ENCODE results near the gene BASP1.

BASP1 gene

DNA sequence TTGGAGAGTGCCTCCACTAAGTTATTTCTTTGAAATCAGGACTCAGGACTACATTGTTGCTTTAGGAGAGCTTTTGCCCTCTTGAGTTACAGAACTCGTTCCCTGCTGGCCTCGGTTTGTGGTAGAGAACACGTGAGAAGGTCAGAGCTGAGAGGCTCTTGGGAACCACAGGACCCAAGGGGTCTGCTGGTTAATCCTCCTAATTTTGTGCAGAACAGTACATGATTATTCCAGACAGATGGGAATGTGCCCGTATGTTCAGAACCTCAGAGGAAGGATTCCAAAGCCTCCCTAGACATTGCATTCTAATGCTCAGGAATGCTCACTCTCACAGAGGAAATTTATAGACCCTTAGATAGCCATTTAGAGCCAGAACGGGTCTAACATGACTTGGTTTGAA is 25.2 kb upstream of the BASP1 start:
- peaks cover 3% of the 10 kb centered on the region for H3K9me3 ChIP-seq (ENCODE audit: control insufficient read depth, insufficient read depth, low read depth, low read length)
- no peak overlapping the region for H3K9ac ChIP-seq (ENCODE audit: low read length)
- no peaks in the 10 kb centered on the region for H3K27me3 ChIP-seq (ENCODE audit: control insufficient read depth, insufficient read depth, low read length)
- no peak overlapping the region for H3K27ac ChIP-seq (ENCODE audit: low read depth, low read length)
- H3K36me3 ChIP-seq (ENCODE audit: control insufficient read depth, insufficient read depth, low read length), result no peaks in the 10 kb centered on the region
- no peak overlapping the region for H3K4me3 ChIP-seq (ENCODE audit: low read depth, low read length)
- H3K4me1 ChIP-seq (ENCODE audit: control insufficient read depth, insufficient read depth, low read length), result peaks cover 16% of the 10 kb centered on the region; the same call in 1 of the 2 replicates

DNA sequence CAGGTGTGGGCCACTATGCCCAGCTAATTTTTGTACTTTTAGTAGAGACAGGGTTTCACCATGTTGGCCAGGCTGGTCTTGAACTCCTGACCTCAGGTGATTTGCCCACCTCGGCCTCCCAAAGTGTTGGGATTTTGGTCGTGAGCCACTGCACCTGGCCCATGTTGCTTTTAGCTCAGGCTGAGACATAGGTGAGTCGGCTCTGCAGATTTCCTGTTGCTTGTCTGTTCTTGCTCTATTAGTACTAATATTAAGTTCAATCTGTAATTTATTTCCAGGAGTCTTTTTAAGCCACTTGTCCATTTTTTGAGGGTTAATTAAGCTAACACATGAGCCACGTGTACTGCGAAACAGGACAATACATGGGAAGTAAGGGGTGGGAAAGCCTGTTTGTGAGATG is 21.4 kb upstream of the BASP1 start:
- 0 out of 2 replicates have a peak, but pooled peaks cover 2% of the 10 kb centered on the region for H3K4me1 ChIP-seq (ENCODE audit: control insufficient read depth, insufficient read depth, low read length)
- H3K36me3 ChIP-seq (ENCODE audit: control insufficient read depth, insufficient read depth, low read length), result no peaks in the 10 kb centered on the region
- H3K27ac ChIP-seq (ENCODE audit: low read depth, low read length), result no peak overlapping the region
- no peak overlapping the region for H3K4me3 ChIP-seq (ENCODE audit: low read depth, low read length)
- H3K27me3 ChIP-seq (ENCODE audit: control insufficient read depth, insufficient read depth, low read length), result no peaks in the 10 kb centered on the region
- peaks cover 5% of the 10 kb centered on the region; the same call in 1 of the 2 replicates for H3K9me3 ChIP-seq (ENCODE audit: control insufficient read depth, insufficient read depth, low read depth, low read length)
- no peak overlapping the region for H3K9ac ChIP-seq (ENCODE audit: low read length)

GRCh38 chr5:17196697-17197096 is 20.7 kb upstream of the BASP1 start:
- H3K4me3 ChIP-seq (ENCODE audit: low read depth, low read length), result no peak overlapping the region
- no peak overlapping the region for H3K9ac ChIP-seq (ENCODE audit: low read length)
- no peaks in the 10 kb centered on the region for H3K36me3 ChIP-seq (ENCODE audit: control insufficient read depth, insufficient read depth, low read length)
- H3K27me3 ChIP-seq (ENCODE audit: control insufficient read depth, insufficient read depth, low read length), result no peaks in the 10 kb centered on the region
- H3K27ac ChIP-seq (ENCODE audit: low read depth, low read length), result no peak overlapping the region
- no peaks in the 10 kb centered on the region for H3K4me1 ChIP-seq (ENCODE audit: control insufficient read depth, insufficient read depth, low read length)
- peaks cover 5% of the 10 kb centered on the region; the same call in 1 of the 2 replicates for H3K9me3 ChIP-seq (ENCODE audit: control insufficient read depth, insufficient read depth, low read depth, low read length)

DNA sequence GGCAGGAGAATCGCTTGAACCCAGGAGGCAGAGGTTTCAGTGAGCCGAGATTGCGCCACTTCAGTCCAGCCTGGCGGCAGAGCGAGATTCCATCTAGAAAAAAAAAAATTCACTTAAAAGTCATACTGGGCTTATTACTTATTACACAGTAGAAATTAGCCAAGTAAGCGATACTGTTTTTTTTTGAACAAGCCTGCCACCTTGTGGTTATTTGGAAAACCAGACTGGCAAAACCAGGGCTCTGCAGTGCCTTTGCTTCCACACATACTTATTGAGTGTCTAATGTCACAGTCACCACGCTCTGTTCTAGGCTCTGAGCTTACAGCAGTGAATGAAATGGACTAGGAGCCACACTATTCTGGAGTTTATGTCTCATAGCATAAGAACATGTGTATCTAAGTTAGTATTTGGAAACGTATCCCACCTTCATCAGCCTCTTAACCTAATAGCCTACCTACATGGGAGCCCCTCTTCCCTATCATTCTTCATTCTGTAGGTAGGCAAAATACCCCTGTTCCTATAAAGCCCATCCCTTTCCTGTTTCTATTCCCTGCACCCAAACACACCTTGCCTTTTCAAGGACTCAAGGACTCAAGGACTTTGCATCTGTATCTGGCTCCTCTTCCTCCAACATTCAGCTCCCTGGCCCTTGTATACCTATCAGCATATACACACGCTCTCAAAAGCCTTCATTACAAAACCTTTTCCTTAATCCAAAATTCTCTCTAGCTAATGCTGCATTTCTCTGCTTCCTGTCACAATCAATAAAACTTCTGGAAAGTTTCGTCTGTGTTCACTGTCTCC is 13.9 kb upstream of the BASP1 start:
- no peak overlapping the region for H3K4me3 ChIP-seq (ENCODE audit: low read depth, low read length)
- H3K36me3 ChIP-seq (ENCODE audit: control insufficient read depth, insufficient read depth, low read length), result no peaks in the 10 kb centered on the region
- H3K4me1 ChIP-seq (ENCODE audit: control insufficient read depth, insufficient read depth, low read length), result no peaks in the 10 kb centered on the region
- H3K27ac ChIP-seq (ENCODE audit: low read depth, low read length), result no peak overlapping the region
- H3K27me3 ChIP-seq (ENCODE audit: control insufficient read depth, insufficient read depth, low read length), result no peaks in the 10 kb centered on the region
- no peak overlapping the region for H3K9ac ChIP-seq (ENCODE audit: low read length)
- H3K9me3 ChIP-seq (ENCODE audit: control insufficient read depth, insufficient read depth, low read depth, low read length), result no peaks in the 10 kb centered on the region

DNA sequence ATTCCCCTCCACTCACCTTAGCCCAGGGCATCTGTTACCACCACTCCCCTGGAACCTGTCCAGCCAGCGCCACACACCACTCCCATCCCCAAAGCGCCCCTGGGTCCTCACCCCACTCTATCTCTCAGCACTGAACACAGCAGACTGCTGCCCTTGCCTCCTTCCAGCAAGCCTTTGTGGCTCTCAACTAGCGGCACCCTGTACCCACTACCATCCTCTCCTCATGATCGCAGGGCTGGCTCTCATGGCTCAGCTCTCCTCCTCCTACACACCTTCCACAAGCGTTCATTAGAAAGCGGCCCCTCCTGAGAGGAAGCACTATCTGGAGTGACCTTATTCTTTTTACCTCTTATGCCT is 13.3 kb upstream of the BASP1 start:
- Histone ChIP-seq H3K27me3 (ENCODE audit: control insufficient read depth, insufficient read depth, low read length) (no peaks in the 10 kb centered on the region), H3K9ac (ENCODE audit: low read length) (no peak overlapping the region), H3K9me3 (ENCODE audit: control insufficient read depth, insufficient read depth, low read depth, low read length) (no peaks in the 10 kb centered on the region), H3K27ac (ENCODE audit: low read depth, low read length) (no peak overlapping the region), H3K4me3 (ENCODE audit: low read depth, low read length) (no peak overlapping the region), H3K36me3 (ENCODE audit: control insufficient read depth, insufficient read depth, low read length) (no peaks in the 10 kb centered on the region), H3K4me1 (ENCODE audit: control insufficient read depth, insufficient read depth, low read length) (no peaks in the 10 kb centered on the region)

GRCh38 chr5:17206021-17206420 is 11.4 kb upstream of the BASP1 start:
- Histone ChIP-seq H3K9ac (ENCODE audit: low read length) (no peak overlapping the region), H3K27ac (ENCODE audit: low read depth, low read length) (no peak overlapping the region), H3K27me3 (ENCODE audit: control insufficient read depth, insufficient read depth, low read length) (no peaks in the 10 kb centered on the region), H3K36me3 (ENCODE audit: control insufficient read depth, insufficient read depth, low read length) (no peaks in the 10 kb centered on the region), H3K9me3 (ENCODE audit: control insufficient read depth, insufficient read depth, low read depth, low read length) (no peaks in the 10 kb centered on the region), H3K4me3 (ENCODE audit: low read depth, low read length) (no peak overlapping the region), H3K4me1 (ENCODE audit: control insufficient read depth, insufficient read depth, low read length) (no peaks in the 10 kb centered on the region)

GRCh38 chr5:17212191-17212590 is 5.2 kb upstream of the BASP1 start:
- no peak overlapping the region for H3K27ac ChIP-seq (ENCODE audit: low read depth, low read length)
- peaks cover 24% of the 10 kb centered on the region for H3K4me1 ChIP-seq (ENCODE audit: control insufficient read depth, insufficient read depth, low read length)
- no peak overlapping the region for H3K9ac ChIP-seq (ENCODE audit: low read length)
- H3K27me3 ChIP-seq (ENCODE audit: control insufficient read depth, insufficient read depth, low read length), result no peaks in the 10 kb centered on the region
- H3K9me3 ChIP-seq (ENCODE audit: control insufficient read depth, insufficient read depth, low read depth, low read length), result no peaks in the 10 kb centered on the region
- H3K36me3 ChIP-seq (ENCODE audit: control insufficient read depth, insufficient read depth, low read length), result no peaks in the 10 kb centered on the region
- no peak overlapping the region for H3K4me3 ChIP-seq (ENCODE audit: low read depth, low read length)

DNA sequence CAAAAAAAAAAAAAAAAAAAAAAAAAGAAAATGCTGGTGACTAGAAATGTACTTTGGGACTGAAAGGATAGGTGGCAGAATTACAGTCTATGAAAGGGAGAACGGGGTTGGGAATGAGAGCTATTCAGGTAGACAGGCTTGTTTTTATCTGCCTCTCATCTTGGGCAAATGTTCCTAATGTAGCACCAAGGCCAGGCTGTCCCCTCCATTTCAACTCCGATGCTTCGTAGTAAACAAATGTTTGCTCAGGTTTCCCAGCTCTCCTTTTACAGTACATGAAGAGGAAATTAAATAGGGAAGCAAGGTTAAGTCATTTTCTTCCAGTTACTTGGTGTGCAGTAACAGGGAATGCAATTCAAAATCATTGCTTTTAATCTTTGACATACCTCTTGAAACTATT is 4.4 kb upstream of the BASP1 start:
- Histone ChIP-seq H3K36me3 (ENCODE audit: control insufficient read depth, insufficient read depth, low read length) (no peaks in the 10 kb centered on the region), H3K27ac (ENCODE audit: low read depth, low read length) (no peak overlapping the region), H3K27me3 (ENCODE audit: control insufficient read depth, insufficient read depth, low read length) (no peaks in the 10 kb centered on the region), H3K9ac (ENCODE audit: low read length) (no peak overlapping the region), H3K4me3 (ENCODE audit: low read depth, low read length) (no peak overlapping the region), H3K4me1 (ENCODE audit: control insufficient read depth, insufficient read depth, low read length) (peaks cover 24% of the 10 kb centered on the region), H3K9me3 (ENCODE audit: control insufficient read depth, insufficient read depth, low read depth, low read length) (no peaks in the 10 kb centered on the region)

DNA sequence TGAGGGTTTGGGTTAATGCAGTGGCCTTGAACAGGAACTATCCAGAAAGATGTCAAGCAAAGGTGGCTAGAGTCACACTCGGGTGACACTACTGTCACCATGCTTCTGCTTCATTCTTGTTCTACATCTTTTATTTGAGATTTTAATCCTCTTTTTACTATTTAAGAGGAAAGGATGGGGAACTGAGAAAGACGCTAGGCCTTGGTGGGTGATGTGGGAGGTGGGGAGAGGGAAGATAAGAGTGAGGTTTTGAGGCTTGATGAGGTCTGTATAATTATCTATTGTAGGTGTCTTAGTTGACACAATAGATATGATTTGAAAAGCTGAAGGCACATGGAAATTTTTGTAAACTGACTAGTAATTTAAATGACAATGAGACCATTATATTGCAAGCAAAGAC is 3.5 kb upstream of the BASP1 start:
- H3K9me3 ChIP-seq (ENCODE audit: control insufficient read depth, insufficient read depth, low read depth, low read length), result no peaks in the 10 kb centered on the region
- H3K9ac ChIP-seq (ENCODE audit: low read length), result no peak overlapping the region
- no peaks in the 10 kb centered on the region for H3K36me3 ChIP-seq (ENCODE audit: control insufficient read depth, insufficient read depth, low read length)
- no peak overlapping the region for H3K27ac ChIP-seq (ENCODE audit: low read depth, low read length)
- H3K4me1 ChIP-seq (ENCODE audit: control insufficient read depth, insufficient read depth, low read length), result peaks cover 24% of the 10 kb centered on the region
- no peaks in the 10 kb centered on the region for H3K27me3 ChIP-seq (ENCODE audit: control insufficient read depth, insufficient read depth, low read length)
- H3K4me3 ChIP-seq (ENCODE audit: low read depth, low read length), result no peak overlapping the region

DNA sequence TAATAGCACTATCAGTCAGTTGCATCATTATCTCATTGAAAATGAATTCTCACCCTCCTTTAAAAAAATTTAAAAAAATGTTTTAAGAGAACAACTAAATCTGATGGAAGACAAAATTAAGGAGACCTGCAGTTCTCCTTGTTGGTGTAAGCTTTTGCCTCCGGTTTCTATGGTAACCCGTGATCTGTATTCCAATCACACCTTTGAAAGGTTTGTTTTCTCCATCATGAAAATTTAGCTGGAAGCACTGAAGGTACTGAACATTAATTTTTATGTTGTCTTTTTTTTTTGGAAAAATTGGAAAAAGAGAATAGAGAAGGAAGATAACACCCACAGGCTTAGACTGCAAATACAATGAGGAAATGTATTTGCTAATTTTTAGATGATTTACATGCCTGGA is 2.5 kb upstream of the BASP1 start:
- Histone ChIP-seq H3K9me3 (ENCODE audit: control insufficient read depth, insufficient read depth, low read depth, low read length) (no peaks in the 10 kb centered on the region), H3K36me3 (ENCODE audit: control insufficient read depth, insufficient read depth, low read length) (peaks cover 4% of the 10 kb centered on the region; the same call in 1 of the 2 replicates), H3K9ac (ENCODE audit: low read length) (no peak overlapping the region), H3K27me3 (ENCODE audit: control insufficient read depth, insufficient read depth, low read length) (no peaks in the 10 kb centered on the region), H3K4me1 (ENCODE audit: control insufficient read depth, insufficient read depth, low read length) (peaks cover 32% of the 10 kb centered on the region), H3K27ac (ENCODE audit: low read depth, low read length) (no peak overlapping the region), H3K4me3 (ENCODE audit: low read depth, low read length) (peak overlapping the region; percentile 21; the same call in 1 of the 2 replicates)

- Histone ChIP-seq H3K9ac (ENCODE audit: low read length) (no peak overlapping the region), H3K27me3 (ENCODE audit: control insufficient read depth, insufficient read depth, low read length) (no peaks in the 10 kb centered on the region), H3K27ac (ENCODE audit: low read depth, low read length) (no peak overlapping the region), H3K36me3 (ENCODE audit: control insufficient read depth, insufficient read depth, low read length) (peaks cover 5% of the 10 kb centered on the region; the same call in 1 of the 2 replicates), H3K4me3 (ENCODE audit: low read depth, low read length) (peak overlapping the region; percentile 21; the same call in 1 of the 2 replicates), H3K9me3 (ENCODE audit: control insufficient read depth, insufficient read depth, low read depth, low read length) (no peaks in the 10 kb centered on the region), H3K4me1 (ENCODE audit: control insufficient read depth, insufficient read depth, low read length) (peaks cover 36% of the 10 kb centered on the region)
Observed at GRCh38 chr5:17215361-17215760, 2.1 kb upstream of the BASP1 start.
